ENCODE data around the gene DDX3X. TPM values are rescaled to one million over a fixed set of nuclear protein-coding genes. Genes with fewer than 3 reads are reported as not detected.

DDX3X gene
- polyA plus RNA-seq, 1 donor from 2014 or later = 165 TPM

DNA sequence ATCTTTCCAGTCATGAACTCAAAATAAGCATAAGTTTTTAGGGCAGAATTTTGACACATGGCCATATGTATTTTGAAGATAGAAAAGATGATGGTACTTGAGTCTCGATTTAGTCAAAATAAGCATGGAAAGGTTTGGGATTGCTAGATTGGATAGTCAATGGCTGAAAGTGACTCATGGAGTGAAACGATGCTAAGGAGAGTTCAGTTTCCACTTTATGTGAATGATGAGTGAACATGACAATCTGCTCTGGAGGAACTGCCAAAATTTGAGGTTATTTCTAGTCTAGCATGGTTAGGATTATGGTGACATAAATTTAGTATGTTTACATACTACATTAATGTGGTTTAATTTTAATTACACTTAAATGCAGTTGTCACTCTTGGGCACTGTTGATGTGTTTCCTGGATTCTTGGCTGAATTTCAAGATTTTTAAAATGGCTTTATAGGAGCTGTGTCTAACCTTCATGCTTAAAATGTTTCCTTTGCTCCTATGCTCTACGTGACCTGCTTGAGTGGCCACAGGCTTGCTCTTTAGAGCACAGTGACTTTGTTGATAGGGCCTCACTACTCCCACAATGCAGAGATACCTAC, 17.1 kb downstream of the DDX3X start:
- no peaks in the 10 kb centered on the region for H3F3A ChIP-seq (ENCODE audit: insufficient read depth, low read length, poor library complexity, severe bottlenecking)
- no peaks in the 10 kb centered on the region for H3K9me3 ChIP-seq (ENCODE audit: low read length)
- no peaks in the 10 kb centered on the region for H3K79me2 ChIP-seq (replicated peaks; ENCODE audit: insufficient read depth, low read length)
- no peak overlapping the region for H2AFZ ChIP-seq (ENCODE audit: low read depth, low read length)
- H3K27me3 ChIP-seq (ENCODE audit: insufficient read depth, low read depth, low read length) = no peaks in the 10 kb centered on the region
- no peak overlapping the region for H3K27ac ChIP-seq (ENCODE audit: low read length)
- no peaks in the 10 kb centered on the region for H3K36me3 ChIP-seq (ENCODE audit: insufficient read depth, low read length)
- H3K9me2 ChIP-seq (ENCODE audit: insufficient read depth, low read length) = no peaks in the 10 kb centered on the region
- no peak overlapping the region for H3K4me2 ChIP-seq (ENCODE audit: low read length)
- no peak overlapping the region for H3K4me3 ChIP-seq (ENCODE audit: low read length)
- no peaks in the 10 kb centered on the region for H4K20me1 ChIP-seq (ENCODE audit: insufficient read depth)
- TF ChIP-seq, protein P1, sequence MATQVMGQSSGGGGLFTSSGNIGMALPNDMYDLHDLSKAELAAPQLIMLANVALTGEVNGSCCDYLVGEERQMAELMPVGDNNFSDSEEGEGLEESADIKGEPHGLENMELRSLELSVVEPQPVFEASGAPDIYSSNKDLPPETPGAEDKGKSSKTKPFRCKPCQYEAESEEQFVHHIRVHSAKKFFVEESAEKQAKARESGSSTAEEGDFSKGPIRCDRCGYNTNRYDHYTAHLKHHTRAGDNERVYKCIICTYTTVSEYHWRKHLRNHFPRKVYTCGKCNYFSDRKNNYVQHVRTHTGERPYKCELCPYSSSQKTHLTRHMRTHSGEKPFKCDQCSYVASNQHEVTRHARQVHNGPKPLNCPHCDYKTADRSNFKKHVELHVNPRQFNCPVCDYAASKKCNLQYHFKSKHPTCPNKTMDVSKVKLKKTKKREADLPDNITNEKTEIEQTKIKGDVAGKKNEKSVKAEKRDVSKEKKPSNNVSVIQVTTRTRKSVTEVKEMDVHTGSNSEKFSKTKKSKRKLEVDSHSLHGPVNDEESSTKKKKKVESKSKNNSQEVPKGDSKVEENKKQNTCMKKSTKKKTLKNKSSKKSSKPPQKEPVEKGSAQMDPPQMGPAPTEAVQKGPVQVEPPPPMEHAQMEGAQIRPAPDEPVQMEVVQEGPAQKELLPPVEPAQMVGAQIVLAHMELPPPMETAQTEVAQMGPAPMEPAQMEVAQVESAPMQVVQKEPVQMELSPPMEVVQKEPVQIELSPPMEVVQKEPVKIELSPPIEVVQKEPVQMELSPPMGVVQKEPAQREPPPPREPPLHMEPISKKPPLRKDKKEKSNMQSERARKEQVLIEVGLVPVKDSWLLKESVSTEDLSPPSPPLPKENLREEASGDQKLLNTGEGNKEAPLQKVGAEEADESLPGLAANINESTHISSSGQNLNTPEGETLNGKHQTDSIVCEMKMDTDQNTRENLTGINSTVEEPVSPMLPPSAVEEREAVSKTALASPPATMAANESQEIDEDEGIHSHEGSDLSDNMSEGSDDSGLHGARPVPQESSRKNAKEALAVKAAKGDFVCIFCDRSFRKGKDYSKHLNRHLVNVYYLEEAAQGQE (IDR thresholded peaks at IDR 0.05; ENCODE audit: borderline replicate concordance) = no peak
- TF ChIP-seq SMC3 (conservative IDR thresholded peaks at IDR 0.05; ENCODE audit: poor library complexity) (no peak), RAD21 (conservative IDR thresholded peaks at IDR 0.05) (no peak), POLR2AphosphoS5 (IDR thresholded peaks at IDR 0.05) (no peak), EP300 (conservative IDR thresholded peaks at IDR 0.05; ENCODE audit: poor library complexity, severe bottlenecking) (no peak)
- H3K9ac ChIP-seq (ENCODE audit: low read length) = no peak overlapping the region

GRCh38 chrX:41351923-41352322, 18.0 kb downstream of the DDX3X start:
- Histone ChIP-seq H4K20me1 (ENCODE audit: insufficient read depth) (no peaks in the 10 kb centered on the region), H3K36me3 (ENCODE audit: insufficient read depth, low read length) (no peaks in the 10 kb centered on the region), H3F3A (ENCODE audit: insufficient read depth, low read length, poor library complexity, severe bottlenecking) (no peaks in the 10 kb centered on the region), H3K9me2 (ENCODE audit: insufficient read depth, low read length) (no peaks in the 10 kb centered on the region), H3K27me3 (ENCODE audit: insufficient read depth, low read depth, low read length) (no peaks in the 10 kb centered on the region), H3K9ac (ENCODE audit: low read length) (no peak overlapping the region), H2AFZ (ENCODE audit: low read depth, low read length) (no peak overlapping the region), H3K27ac (ENCODE audit: low read length) (no peak overlapping the region), H3K9me3 (ENCODE audit: low read length) (no peaks in the 10 kb centered on the region), H3K79me2 (replicated peaks; ENCODE audit: insufficient read depth, low read length) (no peaks in the 10 kb centered on the region), H3K4me2 (ENCODE audit: low read length) (no peak overlapping the region), H3K4me3 (ENCODE audit: low read length) (no peak overlapping the region)
- TF ChIP-seq, protein P1 (IDR thresholded peaks at IDR 0.05; ENCODE audit: borderline replicate concordance) = no peak
- TF ChIP-seq CTCF (IDR thresholded peaks at IDR 0.05; ENCODE audit: poor library complexity, severe bottlenecking) (no peak), RAD21 (conservative IDR thresholded peaks at IDR 0.05) (no peak), EZH2 (IDR thresholded peaks at IDR 0.05; ENCODE audit: borderline replicate concordance, insufficient read depth, low read length, poor library complexity, severe bottlenecking) (no peak), TAF1 (IDR thresholded peaks at IDR 0.05; ENCODE audit: low read depth) (no peak), POLR2AphosphoS5 (IDR thresholded peaks at IDR 0.05) (no peak), EP300 (conservative IDR thresholded peaks at IDR 0.05; ENCODE audit: poor library complexity, severe bottlenecking) (no peak), SMC3 (conservative IDR thresholded peaks at IDR 0.05; ENCODE audit: poor library complexity) (no peak), MXI1 (conservative IDR thresholded peaks at IDR 0.05; ENCODE audit: poor library complexity, severe bottlenecking) (no peak)
